Vagina (tissue), 2 donors: ENCODE data around the gene NEK4. TPM values are rescaled to one million over a fixed set of nuclear protein-coding genes. Genes with fewer than 3 reads are reported as not detected.
"Not testable (repeated sequence)": the region's sequence is repeated elsewhere in the genome, so short reads cannot be mapped to it uniquely, and the experiment has no call there.

Experiments used
- DNase-seq, 2 donors: peaks; one replicate each; pipeline ENCODE4 v3.0.0-alpha.2; 2017; ENCODE audit errors: extremely low spot score in 2 of 2
- H3K27ac ChIP-seq: fragments of 200-600 bp; sonication (generic); one replicate; pipeline ENCODE4 v1.5.1; 2019
- H3K27me3 ChIP-seq: fragments of 200-600 bp; sonication (generic); one replicate; pipeline ENCODE4 v1.5.1; 2019
- H3K36me3 ChIP-seq, 2 donors: fragments of 200-600 bp; sonication (generic); one replicate each; pipeline ENCODE4 v1.5.1; 2017 to 2019
- H3K4me1 ChIP-seq: fragments of 200-600 bp; sonication (generic); one replicate; pipeline ENCODE4 v1.5.1; 2019
- H3K4me3 ChIP-seq, 2 donors: fragments of 200-600 bp; sonication (generic); 1 replicate in 1 of 2; 2 replicates in 1 of 2; pipeline ENCODE4 v1.5.1; 2016 to 2019
- H3K9me3 ChIP-seq: fragments of 200-600 bp; sonication (generic); one replicate; pipeline ENCODE4 v1.5.1; 2019
- POLR2A ChIP-seq, 2 donors: fragments of 450-650 bp; IDR thresholded peaks; one replicate each; pipeline ENCODE4 v1.6.1; 2017; ENCODE audit warnings: antibody characterized with exemption in 2 of 2, mild to moderate bottlenecking in 2 of 2, moderate library complexity in 2 of 2
- POLR2AphosphoS5 ChIP-seq, 2 donors: sonication (generic); formaldehyde crosslinking; IDR thresholded peaks; one replicate each; pipeline ENCODE4 v1.9.0; 2017; ENCODE audit warnings: antibody characterized with exemption in 2 of 2, mild to moderate bottlenecking in 2 of 2, low read depth in 1 of 2; ENCODE audit not compliant: insufficient read depth in 1 of 2
- intact Hi-C: fragments of 100-400 bp; cut with DNase I; formaldehyde crosslinking; loops from one replicate; pipeline ENCODE4 v1.15.1; 2023
- total RNA-seq: library from RNA; depleted of rRNA; stranded (reverse); fragments of >200 nt; gene quantifications from one replicate; pipeline ENCODE4 v1.2.3, GENCODE V29; 2016
- TF ChIP-seq, protein P1 (sequence below), 3 experiments: fragments of 450-650 bp in 2 of 3; fragments of 200-600 bp in 1 of 3; sonication (generic) in 1 of 3; IDR thresholded peaks; one replicate each; pipeline ENCODE4 v1.5.1; 2017 to 2019; ENCODE audit warnings: antibody characterized with exemption in 3 of 3, mild to moderate bottlenecking in 2 of 3, moderate library complexity in 2 of 3

NEK4 gene
- total RNA-seq, 1 donor from 2014 or later, result 53.0 TPM

DNA sequence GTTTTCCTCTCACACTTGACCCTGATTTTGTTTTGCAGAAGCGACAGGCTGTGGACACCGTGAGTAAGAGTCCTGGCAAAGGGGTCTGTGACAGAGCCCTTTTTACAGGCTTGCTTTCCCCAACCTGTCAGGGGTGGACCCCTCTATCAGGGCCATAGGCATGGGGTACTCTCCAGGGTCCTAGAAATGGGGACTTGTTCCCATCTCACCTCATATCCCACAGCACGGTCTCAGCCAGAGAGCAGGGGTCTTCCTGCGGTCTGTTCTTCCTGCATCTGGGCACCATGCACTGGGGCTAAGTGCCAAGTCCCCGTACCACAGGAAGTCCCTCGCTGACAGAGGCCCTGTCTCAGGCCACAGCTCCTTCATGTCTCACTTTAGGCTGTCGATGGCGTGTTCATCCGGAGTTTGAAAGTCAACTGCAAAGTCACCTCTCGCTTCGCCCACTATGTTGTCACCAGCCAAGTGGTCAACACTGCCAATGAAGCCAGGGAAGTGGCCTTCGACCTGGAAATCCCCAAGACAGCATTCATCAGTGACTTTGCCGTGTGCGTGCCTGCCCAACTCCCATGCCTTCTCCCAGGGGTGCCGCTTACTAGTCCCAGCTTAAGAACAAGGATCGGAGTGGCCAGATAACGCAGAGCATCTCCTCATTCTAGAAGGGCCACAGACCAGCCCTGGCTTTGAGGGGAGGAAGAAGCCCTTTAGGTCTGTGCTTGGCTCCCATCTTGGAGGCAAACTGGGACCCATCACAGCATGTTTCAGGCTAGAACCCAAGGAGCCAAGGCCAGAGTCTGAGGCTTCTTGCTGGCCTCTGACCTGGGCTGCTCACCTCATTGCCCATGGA is 7.4 kb upstream of the NEK4 start:
- no peak overlapping the region for H3K27ac ChIP-seq
- no peak overlapping the region for H3K4me3 ChIP-seq
- H3K36me3 ChIP-seq, result no peaks in the 10 kb centered on the region
- no peaks in the 10 kb centered on the region for H3K27me3 ChIP-seq
- H3K9me3 ChIP-seq, result no peaks in the 10 kb centered on the region
- H3K4me1 ChIP-seq, result no peaks in the 10 kb centered on the region
- intact Hi-C loops, result no loop called here
- TF ChIP-seq POLR2AphosphoS5 (IDR thresholded peaks at IDR 0.05; ENCODE audit: insufficient read depth in 1 of 2, low read depth in 1 of 2) (no peak), POLR2A (IDR thresholded peaks at IDR 0.05) (no peak)
- TF ChIP-seq, protein P1, sequence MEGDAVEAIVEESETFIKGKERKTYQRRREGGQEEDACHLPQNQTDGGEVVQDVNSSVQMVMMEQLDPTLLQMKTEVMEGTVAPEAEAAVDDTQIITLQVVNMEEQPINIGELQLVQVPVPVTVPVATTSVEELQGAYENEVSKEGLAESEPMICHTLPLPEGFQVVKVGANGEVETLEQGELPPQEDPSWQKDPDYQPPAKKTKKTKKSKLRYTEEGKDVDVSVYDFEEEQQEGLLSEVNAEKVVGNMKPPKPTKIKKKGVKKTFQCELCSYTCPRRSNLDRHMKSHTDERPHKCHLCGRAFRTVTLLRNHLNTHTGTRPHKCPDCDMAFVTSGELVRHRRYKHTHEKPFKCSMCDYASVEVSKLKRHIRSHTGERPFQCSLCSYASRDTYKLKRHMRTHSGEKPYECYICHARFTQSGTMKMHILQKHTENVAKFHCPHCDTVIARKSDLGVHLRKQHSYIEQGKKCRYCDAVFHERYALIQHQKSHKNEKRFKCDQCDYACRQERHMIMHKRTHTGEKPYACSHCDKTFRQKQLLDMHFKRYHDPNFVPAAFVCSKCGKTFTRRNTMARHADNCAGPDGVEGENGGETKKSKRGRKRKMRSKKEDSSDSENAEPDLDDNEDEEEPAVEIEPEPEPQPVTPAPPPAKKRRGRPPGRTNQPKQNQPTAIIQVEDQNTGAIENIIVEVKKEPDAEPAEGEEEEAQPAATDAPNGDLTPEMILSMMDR (IDR thresholded peaks at IDR 0.05), result no peak
- peak in 1 of 2 donors; percentile 72 for DNase-seq

DNA sequence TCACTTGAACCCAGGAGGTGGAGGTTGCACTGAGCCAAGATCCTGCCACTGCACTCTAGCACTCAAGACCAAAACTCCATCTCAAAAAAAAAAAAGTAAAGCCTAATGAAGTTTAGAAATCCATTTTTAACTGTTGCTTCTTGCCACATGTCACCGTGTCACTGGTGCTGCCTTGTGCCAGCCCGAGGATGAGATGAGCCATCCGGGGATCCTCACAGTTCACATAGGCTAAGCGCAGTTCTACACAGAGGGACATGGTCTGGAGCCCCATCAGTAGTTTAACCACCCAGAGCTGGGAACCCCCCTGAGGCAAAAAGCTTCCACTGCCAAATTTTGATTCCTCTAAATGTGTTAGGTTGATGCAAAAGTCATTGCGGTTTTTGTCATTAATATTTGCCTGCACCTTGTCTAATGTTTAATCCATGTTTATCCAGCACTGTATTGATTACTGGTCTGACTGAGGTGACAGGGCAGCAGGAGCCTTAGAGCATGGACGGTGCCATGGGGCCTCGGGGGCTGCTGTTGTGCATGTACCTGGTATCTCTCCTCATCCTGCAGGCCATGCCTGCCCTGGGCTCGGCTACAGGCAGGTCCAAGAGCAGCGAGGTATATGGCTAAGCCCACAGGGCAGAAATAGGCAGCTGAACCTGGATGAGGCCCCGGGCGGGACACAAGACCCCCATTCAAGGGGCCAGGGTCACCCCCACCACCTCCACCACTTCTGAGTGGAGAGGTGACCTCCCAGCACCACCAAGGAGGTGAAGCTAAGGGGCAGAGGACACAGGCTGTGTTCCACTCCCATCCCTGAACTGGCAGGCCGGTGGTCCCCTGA is 6.6 kb upstream of the NEK4 start, which contains the start of gene ITIH1:
TSS of gene ITIH1 (plus strand) at position 473 of the 832 bp plus-strand sequence. CDS start at position 490, 17 bp downstream.
- DNase-seq, result peak in 1 of 2 donors; percentile 67
- H3K27me3 ChIP-seq, result no peaks in the 10 kb centered on the region
- TF ChIP-seq POLR2AphosphoS5 (IDR thresholded peaks at IDR 0.05; ENCODE audit: insufficient read depth in 1 of 2, low read depth in 1 of 2) (no peak), POLR2A (IDR thresholded peaks at IDR 0.05) (no peak)
- TF ChIP-seq, protein P1 (IDR thresholded peaks at IDR 0.05), result no peak
- no peaks in the 10 kb centered on the region for H3K36me3 ChIP-seq
- H3K4me1 ChIP-seq, result no peaks in the 10 kb centered on the region
- no peak within 1 kb of the TSS for H3K27ac ChIP-seq
- H3K9me3 ChIP-seq, result no peaks in the 10 kb centered on the region
- intact Hi-C loops, result no loop called here
- H3K4me3 ChIP-seq, result no peak within 1 kb of the TSS

DNA sequence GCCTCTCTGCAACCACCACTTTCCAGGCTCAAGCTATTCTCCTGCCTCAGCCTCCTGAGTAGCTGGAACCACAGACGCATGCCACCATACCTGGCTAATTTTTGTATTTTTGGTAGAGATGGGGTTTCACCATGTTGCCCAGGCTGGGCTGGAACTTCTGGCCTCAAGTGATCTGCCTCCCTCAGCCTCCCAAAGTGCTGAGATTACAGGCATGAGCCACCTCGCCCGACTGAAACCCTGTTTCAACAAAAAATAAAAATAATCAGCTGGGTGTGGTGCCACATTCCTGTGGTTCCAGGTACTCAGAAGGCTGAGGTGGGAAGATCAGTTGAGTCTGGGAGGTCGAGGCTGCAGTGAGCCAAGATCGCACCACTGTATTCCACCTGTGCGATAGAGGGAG is 5.7 kb upstream of the NEK4 start:
- H3K27me3 ChIP-seq, H3K27ac ChIP-seq, intact Hi-C loops, H3K4me1 ChIP-seq, H3K4me3 ChIP-seq, H3K9me3 ChIP-seq, DNase-seq, H3K36me3 ChIP-seq: not testable (repeated sequence)

DNA sequence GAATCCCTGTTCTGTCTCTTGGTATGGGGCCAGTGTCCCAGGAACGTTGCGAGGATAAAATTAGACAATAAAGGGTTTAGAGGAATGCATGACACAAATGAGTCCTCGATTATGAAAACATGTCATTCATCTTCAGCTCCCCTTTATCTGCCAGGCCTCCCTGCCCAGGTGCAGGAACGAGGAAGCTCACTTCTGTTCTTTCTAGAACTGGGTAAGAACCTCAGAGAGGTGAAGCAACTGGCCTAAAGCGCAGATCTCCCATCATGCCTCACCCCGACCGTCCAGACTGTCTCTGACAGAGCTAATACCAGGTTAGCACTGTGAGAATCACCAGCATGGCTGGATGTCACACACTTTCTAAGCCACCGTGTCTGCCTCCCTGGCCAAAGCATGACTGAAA is 5.1 kb upstream of the NEK4 start:
- Histone ChIP-seq H3K36me3 (no peaks in the 10 kb centered on the region), H3K27ac (no peak overlapping the region), H3K4me3 (no peak overlapping the region), H3K9me3 (no peaks in the 10 kb centered on the region), H3K4me1 (no peaks in the 10 kb centered on the region), H3K27me3 (no peaks in the 10 kb centered on the region)
- TF ChIP-seq, protein P1 (IDR thresholded peaks at IDR 0.05), result no peak
- TF ChIP-seq POLR2A (IDR thresholded peaks at IDR 0.05), result no peak
- no peak for TF ChIP-seq POLR2AphosphoS5 (IDR thresholded peaks at IDR 0.05; ENCODE audit: insufficient read depth in 1 of 2, low read depth in 1 of 2)
- DNase-seq, result no peak
- intact Hi-C loops, result no loop called here

DNA sequence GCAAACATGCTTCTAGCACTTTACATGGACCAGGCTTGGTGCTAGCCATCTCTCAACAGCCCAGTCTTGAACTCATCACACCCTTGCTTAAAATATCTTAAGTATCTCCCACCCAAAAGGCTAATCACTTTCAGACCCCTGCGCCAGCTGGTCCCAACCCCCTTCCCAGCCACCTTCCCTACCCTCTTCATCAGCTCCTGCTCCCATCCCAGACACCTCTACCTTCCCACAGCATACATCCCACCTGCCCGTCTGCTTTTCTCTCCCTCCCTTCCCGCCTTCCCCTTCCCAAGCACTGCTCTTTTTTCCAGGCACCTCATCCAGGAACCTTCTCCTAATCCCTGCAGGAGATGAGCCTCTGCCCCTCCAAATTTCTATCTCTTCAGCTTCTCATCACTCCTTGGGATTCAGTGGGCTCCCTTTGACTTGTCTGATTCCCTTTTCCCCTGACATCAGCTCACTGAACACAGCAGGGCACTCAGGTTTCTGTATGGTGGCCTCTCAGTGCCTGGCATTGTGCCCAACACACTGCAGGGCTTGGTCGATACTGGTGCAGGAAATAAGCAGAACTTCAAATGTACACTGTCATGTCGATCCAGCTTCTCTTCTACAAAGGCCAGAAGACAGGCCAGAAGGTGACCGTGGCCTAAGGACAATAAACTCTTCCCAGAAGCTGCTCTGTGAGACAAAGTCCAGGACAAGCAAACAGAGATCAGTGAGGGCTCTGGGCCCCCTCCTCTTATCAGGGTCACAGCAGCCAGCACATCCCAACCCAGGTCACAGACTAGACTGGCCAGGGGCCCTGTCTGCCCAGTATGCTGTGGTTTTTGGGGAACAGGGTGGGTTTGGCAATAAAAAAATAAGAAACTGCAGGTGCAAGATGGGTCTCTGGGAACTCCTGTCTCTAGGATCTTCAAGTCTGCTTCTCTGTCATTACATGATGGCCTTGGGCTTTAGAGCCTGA is 4.4 kb upstream of the NEK4 start:
- no peaks in the 10 kb centered on the region for H3K36me3 ChIP-seq
- no peaks in the 10 kb centered on the region for H3K9me3 ChIP-seq
- TF ChIP-seq, protein P1 (IDR thresholded peaks at IDR 0.05), result no peak
- TF ChIP-seq POLR2AphosphoS5 (IDR thresholded peaks at IDR 0.05; ENCODE audit: insufficient read depth in 1 of 2, low read depth in 1 of 2) (no peak), POLR2A (IDR thresholded peaks at IDR 0.05) (no peak)
- no peak overlapping the region for H3K4me3 ChIP-seq
- no peaks in the 10 kb centered on the region for H3K27me3 ChIP-seq
- peaks cover under 1% of the 10 kb centered on the region for H3K4me1 ChIP-seq
- intact Hi-C loops, result no loop called here
- no peak overlapping the region for H3K27ac ChIP-seq
- no peak for DNase-seq
